HG03575 (cell line): ENCODE data around the gene ABHD1.

Experiments used
- ATAC-seq: cut with Tn5 transposase; IDR thresholded peaks from one replicate; pipeline ENCODE4 v1.9.1; 2021; ENCODE audit not compliant: unreplicated experiment, insufficient number of reproducible peaks, low FRiP score; ENCODE audit errors: extremely low read depth

ABHD1 gene

GRCh38 chr2:27086090-27086723, 37.4 kb upstream of the ABHD1 start:
- no peak for ATAC-seq

- ATAC-seq = no peak
Measured at GRCh38 chr2:27086724-27087593, 36.7 kb upstream of the ABHD1 start, which contains the start of gene KHK. KHK (plus strand) TSS chr2:27086772; CDS start chr2:27087260, 488 bp downstream.

DNA sequence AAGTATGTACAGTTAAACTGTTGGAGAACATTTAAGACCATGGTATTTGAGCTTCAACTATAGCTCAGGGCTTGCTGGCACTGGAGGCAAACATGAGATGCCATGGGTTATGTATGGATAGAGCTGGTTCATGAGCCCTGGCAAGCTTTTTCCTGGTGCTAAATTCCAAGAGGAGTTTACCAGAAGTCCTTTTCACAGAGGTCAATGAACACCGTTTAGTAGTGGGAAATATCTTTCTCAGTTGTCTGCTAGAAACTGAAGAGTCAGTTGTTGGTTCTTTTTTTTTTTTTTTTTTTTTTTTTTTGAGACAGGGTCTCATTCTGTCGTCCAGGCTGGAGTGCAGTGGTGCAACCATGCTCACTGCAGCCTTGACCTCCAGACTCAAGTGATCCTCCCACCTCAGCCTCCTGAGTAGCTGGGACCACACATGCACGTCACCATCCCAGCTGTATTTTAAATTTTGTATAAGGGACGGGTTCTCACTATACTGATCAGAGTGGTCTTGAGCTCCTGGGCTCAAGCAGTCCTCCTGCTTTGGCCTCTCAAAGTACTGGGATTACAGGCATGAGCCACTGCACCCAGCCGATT, 35.7 kb upstream of the ABHD1 start:
- no peak for ATAC-seq

DNA sequence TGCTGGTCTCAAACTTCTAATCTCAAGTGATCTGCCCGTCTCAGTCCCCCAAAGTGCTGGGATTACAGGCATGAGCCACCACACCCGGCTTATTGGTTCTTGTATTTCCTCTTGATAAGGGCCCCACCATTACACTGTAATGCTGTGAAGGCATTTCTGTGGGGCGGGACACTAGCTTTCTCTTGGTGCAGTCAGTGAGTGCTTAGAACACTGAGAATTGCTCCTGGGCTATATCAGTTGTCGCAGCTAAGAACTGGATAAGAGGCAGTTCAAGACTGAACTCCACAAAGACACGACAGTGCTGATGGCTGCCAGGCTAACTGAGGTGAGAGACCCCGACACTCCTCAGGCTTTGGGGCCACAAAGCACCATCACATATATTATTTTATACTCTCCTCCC, 35.0 kb upstream of the ABHD1 start:
- no peak for ATAC-seq

DNA sequence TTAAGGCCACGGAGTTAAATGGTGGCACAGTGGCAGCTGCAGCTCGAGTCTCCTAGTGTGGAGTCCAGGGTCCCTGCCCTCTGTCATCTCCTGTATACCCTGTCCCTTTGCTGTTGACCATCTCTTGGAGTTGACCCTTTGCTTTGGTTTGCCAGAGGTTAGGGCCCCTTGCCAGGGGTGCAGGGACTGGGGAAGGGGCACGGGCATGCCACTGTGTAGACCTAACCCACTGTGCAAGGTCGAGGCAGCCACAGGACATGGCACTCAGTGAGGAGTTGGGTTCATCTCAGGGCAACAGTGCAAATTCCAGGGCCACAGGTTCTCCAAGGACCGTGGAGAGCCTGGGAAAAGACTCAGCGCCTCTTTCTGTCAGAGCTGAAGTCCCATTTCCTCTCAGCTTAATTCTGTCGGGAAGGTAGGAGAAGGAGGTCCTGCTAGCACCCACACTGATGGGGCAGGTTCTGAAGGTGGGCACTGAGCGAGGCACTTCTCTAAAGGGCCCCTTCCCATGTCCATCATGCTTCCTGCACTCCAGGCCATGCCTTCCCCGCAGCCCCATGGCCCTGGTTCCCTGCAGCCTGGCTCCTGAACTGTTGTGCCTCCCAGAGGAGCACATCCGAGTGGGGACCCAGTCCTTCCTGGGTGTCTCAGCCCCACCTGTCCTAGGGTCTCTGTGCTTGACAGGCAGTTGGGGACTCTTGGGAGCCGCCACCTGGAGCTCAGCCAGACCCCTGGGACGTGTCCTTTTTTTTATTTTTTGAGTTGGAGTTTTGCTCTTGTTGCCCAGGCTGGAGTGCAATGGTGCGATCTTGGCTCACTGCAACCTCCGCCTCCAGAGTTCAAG, 34.3 kb upstream of the ABHD1 start:
- no peak for ATAC-seq

DNA sequence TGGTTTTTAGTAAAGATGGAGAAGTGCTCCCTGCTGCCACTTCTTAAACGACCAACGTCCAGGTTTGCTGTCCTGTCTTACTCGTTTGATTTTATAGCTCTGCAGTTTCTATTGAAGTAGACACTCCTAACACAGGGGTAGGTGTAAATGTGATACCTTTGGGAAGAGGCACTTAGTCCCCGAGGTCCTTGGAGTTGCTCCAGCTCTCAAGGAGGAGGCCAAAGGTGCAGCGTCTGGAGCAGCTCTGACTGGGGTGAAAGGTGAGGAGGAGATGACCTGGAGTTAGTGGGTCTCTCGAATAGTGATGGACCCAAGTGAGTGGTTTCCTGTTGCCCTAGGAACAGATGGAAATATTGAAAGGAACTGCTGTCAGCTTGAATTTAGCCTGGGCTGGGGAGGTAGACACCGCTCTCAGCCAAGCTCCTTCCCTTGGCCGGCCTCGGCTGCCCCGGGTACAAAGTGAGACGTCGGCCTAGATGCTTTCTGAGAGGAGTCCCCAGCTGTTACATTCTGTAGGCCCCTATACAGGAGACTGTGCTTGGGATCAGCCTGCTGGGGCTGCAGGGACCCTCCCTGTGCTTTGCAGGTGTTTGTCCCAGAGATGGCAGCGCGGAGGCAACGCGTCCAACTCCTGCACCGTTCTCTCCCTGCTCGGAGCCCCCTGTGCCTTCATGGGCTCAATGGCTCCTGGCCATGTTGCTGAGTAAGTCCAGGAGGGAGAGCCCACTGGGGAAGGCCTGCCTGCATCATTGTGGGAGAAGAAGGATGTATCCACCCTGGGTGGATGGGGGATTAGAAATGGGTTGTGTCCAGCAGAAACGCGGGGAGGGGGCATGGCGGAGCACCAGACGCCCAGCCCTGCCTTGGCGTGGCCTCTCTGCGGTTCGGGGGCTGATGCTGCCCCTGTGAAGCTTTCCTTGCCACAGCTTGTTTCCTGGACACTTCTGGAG, 31.6 kb upstream of the ABHD1 start:
- ATAC-seq = no peak

DNA sequence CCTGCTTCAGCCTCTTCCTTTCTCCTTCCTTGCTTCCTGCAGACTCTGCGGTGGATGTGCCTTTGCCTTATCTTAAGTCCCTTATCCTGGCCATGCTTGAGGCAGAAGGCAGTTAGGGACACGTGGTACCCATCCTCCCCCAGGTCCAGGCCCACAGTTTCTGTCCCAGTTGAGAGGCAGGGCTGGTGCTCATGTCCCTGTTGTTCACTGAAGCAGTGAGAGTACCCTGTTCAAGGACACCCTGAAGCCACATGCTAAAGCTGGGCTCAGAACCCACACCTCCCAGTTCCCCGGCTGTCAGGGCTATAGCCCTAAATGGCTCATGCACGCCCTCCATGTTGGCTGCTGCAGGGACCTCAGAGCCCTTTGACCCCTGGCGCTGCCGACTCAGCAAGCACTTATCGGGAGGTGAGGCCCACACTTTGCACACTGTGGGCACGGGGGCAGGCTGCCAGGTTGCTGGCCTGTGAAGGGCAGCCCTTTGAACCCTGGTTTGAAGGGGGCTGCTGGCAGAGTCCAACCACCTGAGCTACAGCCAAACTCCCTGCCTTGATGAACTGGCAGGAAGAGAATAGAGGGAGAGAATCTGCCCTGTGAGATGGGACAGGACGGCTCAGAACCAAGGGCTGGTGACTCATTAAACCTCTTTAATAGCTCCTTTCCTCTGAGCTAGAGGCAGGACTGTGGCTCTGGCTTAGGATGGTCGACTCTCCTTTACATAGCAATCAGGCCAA, 30.8 kb upstream of the ABHD1 start:
- ATAC-seq = no peak

DNA sequence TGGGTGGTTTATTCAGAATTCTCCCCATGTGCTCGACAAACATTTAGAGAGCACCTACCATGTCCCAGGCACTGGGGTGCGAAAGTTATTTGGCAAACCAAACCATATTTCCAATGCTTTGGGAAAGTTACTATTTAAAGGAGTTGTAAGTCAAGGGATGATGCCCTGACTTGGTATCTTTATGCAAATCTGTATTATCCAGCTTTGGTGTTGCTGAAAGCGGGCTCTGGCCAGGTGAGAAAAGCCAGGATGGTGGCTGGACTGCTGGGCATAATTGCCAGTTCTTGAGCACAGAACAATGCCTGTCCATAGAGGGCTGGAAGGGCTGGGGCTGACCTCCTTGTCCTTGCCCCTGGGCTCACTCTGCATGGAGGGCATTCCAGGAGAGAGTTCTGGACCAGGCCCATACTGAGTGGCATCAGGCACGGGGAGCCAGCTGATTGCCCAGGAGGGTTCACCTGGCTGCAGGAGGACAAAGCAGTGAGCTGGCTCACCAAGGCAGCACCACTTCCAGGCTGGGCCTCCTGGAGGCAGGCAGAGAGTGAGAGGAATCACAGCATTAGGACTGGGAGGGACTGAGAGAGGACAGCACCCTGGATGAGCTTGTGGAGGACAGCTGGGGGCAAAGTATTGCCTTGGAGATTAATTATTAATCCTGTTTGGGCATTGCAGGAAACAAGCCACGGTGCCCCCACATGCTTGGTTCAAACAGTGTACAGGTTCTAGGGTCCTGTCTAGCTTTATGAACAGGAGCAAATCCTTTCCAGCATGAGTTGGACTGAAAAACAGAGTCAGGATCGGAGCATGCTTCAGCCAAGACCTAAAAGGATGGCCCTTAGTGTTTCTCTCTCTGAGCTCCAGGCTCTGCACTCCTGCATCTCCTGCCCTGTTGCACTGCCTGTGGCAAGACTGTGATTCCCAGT, 29.9 kb upstream of the ABHD1 start:
- no peak for ATAC-seq

- ATAC-seq = no peak
Measured at GRCh38 chr2:27094353-27094984, 29.1 kb upstream of the ABHD1 start.

- ATAC-seq = no peak
Measured at GRCh38 chr2:27095427-27095744, 28.2 kb upstream of the ABHD1 start.

DNA sequence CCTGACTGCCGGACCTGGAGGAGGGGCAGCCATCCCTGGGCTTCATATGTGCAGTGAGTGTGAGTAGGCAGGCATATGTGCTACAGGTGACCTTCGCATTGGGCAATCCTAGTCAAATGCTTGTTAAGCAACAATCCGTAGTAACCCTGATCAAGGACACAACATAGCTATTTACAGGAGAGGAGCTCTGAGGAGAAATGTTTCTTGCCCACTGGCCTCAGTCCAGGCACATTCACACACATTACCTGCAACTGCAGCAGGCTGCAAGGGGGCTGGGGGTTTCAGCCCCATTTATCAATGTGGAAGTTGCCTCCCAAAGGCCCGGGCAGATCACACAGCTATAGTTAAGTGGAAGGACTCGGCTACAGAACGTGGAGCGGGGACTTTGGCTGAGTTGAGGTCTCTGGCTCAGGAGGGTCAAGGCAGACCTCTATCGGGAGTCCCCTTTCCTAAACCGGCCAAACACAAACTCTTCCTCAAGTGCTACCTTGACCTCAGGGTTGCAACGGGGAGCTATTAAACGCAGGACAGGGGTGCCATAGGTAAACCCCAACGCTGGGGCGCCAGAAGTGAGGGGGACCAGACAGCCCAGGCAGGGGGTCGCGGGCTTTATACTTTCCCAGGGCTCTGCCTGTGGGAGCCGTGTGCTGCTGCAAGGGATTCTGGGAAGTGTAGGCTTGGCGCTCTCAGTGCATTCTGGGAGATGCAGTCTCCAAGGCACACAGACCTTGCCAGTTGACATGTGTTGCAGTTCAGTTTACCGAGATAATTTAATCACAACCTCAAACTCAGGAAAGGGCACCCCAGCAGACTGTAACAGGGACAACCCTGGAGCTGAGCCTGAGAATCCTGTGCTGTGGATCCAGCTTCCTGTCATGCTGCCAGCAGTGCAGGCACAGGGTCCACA, 27.6 kb upstream of the ABHD1 start:
- no peak for ATAC-seq

DNA sequence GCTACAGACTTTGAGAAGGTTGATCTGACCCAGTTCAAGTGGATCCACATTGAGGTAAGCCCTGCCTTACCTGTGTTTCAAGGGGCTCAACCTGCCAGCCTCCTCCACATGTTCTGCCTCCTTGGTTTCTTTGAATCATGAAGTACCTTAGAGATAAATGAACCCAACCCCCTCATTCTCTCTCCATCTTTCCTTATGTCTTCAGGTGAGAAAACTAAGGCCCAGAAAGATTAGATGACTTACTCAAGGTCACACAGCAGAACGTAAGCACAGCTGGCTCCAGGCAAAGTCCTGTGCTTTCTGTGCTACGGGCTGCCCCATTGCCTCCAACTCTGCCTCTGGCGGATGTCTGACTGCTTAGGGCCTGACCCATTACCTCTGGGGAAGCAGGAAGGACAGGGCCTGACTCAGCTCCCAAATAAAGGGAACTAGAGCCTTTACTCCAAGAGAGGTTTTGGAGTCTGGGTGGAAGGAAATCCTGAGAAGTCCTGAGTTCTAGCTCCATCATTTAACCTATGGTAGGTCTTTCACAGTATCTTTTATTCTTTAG, 26.8 kb upstream of the ABHD1 start:
- no peak for ATAC-seq

GRCh38 chr2:27097341-27097740, 26.3 kb upstream of the ABHD1 start:
- ATAC-seq = no peak

GRCh38 chr2:27099334-27099955, 24.2 kb upstream of the ABHD1 start:
- no peak for ATAC-seq

- ATAC-seq = no peak
Measured at GRCh38 chr2:27100036-27100435, 23.6 kb upstream of the ABHD1 start.
